Aorta (tissue), 5 donors: ENCODE data around the gene RABGGTB. TPM values are rescaled to one million over a fixed set of nuclear protein-coding genes. Genes with fewer than 3 reads are reported as not detected.
"Not testable (repeated sequence)": the region's sequence is repeated elsewhere in the genome, so short reads cannot be mapped to it uniquely, and the experiment has no call there.

Source experiments
- ATAC-seq: fragments of 200-7000 bp; cut with Tn5 transposase; one replicate; pipeline ENCODE4 v1.9.1; 2022; ENCODE audit warnings: moderate library complexity; ENCODE audit not compliant: low FRiP score
- DNase-seq, 2 donors: peaks; one replicate each; pipeline ENCODE4 v3.0.0-alpha.2; 2020
- H3K27ac ChIP-seq, 2 donors: one replicate each; pipeline ENCODE4 v1.5.1; 2013; ENCODE audit warnings: low read length in 2 of 2, mild to moderate bottlenecking in 2 of 2, moderate library complexity in 2 of 2, control low read depth in 1 of 2, inconsistent platforms in 1 of 2, low read depth in 1 of 2
- H3K27me3 ChIP-seq, 2 donors: one replicate each; pipeline ENCODE4 v1.6.1; 2013; ENCODE audit warnings: control low read depth in 1 of 2, low read length in 1 of 2, mild to moderate bottlenecking in 1 of 2, moderate library complexity in 1 of 2; ENCODE audit not compliant: insufficient read depth in 2 of 2, control insufficient read depth in 1 of 2
- H3K36me3 ChIP-seq, 2 donors: one replicate each; pipeline ENCODE4 v1.6.1; 2013; ENCODE audit warnings: control low read depth in 1 of 2, low read length in 1 of 2, mild to moderate bottlenecking in 1 of 2; ENCODE audit not compliant: insufficient read depth in 2 of 2, control insufficient read depth in 1 of 2
- H3K4me1 ChIP-seq, 2 donors: one replicate each; pipeline ENCODE4 v1.6.1; 2013; ENCODE audit warnings: low read length in 2 of 2, control low read depth in 1 of 2, mild to moderate bottlenecking in 1 of 2, moderate library complexity in 1 of 2; ENCODE audit not compliant: insufficient read depth in 2 of 2, control insufficient read depth in 1 of 2
- H3K4me3 ChIP-seq, 2 donors: one replicate each; pipeline ENCODE4 v1.5.1; 2013; ENCODE audit warnings: low read length in 2 of 2, control low read depth in 1 of 2, mild to moderate bottlenecking in 1 of 2
- H3K9me3 ChIP-seq: one replicate; pipeline ENCODE4 v1.6.1; 2013; ENCODE audit warnings: mild to moderate bottlenecking, low read length; ENCODE audit not compliant: control insufficient read depth
- WGBS, 2 donors: extraction: QIAGEN DNeasy Blood & Tissue Kit; methylation state at CpG; one replicate each; pipeline ENCODE4 v1.1.7; 2013; 5-methylcytosine and 5-hydroxymethylcytosine counted together
- intact Hi-C, 2 donors: fragments of 100-400 bp; cut with DNase I; formaldehyde crosslinking; loops; one replicate each; pipeline versions ENCODE4 v1.14.2 to v1.15.0; 2022
- long read RNA-seq, 2 donors: library from polyadenylated mRNA; unstranded; transcript quantifications; one replicate each; pipeline ENCODE4 v2.0.0, GENCODE V29; 2020 to 2021
- polyA plus RNA-seq, 2 donors: library from polyadenylated mRNA; stranded (reverse); fragments of 200-250 nt; gene quantifications; one replicate each; pipeline ENCODE4 v1.2.3, GENCODE V29; 2013
- total RNA-seq, 2 donors: library from RNA; stranded (reverse); fragmentation: NEBNext Ultra II Directional; extraction: Animal tissue kit (Norgen Biotek cat#: 25700); gene quantifications; one replicate each; pipeline ENCODE4 v1.2.1, GENCODE V29; 2021
- donor health status: healthy with polysubstance abuse.
- donor health status: Bipolar disorder and iron deficiency.
- donor health status: DM: no; HTN: no; CAD: no.
- donor health status: DM: no; HTN: no; CAD: no.
- donor health status: DM: yes; HTN: yes; CAD: no.

RABGGTB gene
- 10 to 100 TPM; 53.7 to 77.3 TPM for total RNA-seq
- 10 to 100 TPM; 53.2 to 72.9 TPM for polyA plus RNA-seq
- long read RNA-seq, donor 1, transcript RABGGTB-201 (9 exons, 1,496 nt), result major isoform, 53 of 85 reads
- long read RNA-seq, donor 1, partial matches to known transcripts, result 9 of 85 reads
- long read RNA-seq, donor 1, other reads (novel, unspliced or antisense), result 21 of 85 reads
- long read RNA-seq, donor 2, partial matches to known transcripts, result 1 of 16 reads
- long read RNA-seq, donor 2, other reads (novel, unspliced or antisense), result 8 of 16 reads

DNA sequence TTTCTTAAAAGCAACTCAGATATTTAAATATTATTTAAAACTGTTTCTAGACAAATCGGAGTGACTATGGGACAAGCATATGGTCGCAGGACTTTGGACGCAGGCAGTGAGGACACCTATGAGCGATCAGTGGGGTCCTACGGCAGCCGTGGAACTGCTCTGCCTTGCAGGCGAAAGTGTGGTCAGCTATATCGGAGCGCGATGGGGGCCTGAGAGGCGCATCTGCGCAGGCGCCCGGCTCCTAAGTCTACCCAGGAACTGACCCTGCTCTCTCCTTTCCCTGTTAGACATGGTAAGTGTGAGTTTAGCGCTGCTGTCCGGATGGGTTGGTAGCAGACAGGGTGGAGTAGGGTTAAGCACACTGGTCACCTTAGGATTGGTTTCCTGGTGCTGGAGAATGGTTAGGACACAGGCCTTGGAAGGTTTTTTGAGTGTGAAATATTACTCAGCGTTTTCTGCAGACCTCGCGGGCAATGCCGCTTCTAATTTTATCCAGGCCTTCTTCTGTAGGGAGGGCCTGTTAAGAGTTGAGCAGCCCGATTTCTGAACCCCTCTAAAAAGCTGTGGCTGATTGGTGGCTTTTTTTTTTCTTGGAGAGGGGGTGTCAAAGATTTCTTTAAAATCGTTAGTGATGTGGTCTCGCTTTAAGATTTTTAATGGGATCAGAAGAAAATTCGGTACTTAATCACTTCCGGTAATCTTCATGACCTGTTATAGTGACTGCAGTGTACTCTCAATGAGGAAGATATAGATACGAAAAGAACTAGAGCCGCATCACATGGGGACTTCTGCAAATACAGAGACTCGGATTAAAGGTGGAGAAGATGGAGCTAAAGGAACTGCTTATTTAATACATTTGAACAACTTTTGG is at the start of gene RABGGTB:
Gene RABGGTB, plus strand, starts transcription at position 274 of the 871 bp plus-strand sequence. Its CDS starts 16 bp downstream, at position 290.
- peaks cover 0 to 2% of the 10 kb centered on the region in 2 donors for H3K36me3 ChIP-seq
- peak within 1 kb of the TSS; percentile 71 to 85 for H3K27ac ChIP-seq
- no peaks in the 10 kb centered on the region for H3K27me3 ChIP-seq
- intact Hi-C loops, result loop anchor here (1.0 to 5.0 kb wide), 3 partner anchors 17 to 64 kb away; partner anchors contain the start of gene ACADM (in 2 of the 2)
- H3K4me1 ChIP-seq, result peaks cover 2 to 11% of the 10 kb centered on the region in 2 donors
- peak; percentile 100 for ATAC-seq
- peak within 1 kb of the TSS; percentile 84 to 98 for H3K4me3 ChIP-seq
- DNase-seq, result peak; percentile 97
- WGBS, 2 donors, result 0 to 1% methylated on average over 28 of the region's 28 CpGs
- H3K9me3 ChIP-seq, result no peaks in the 10 kb centered on the region

GRCh38 chr1:75742047-75742625 is 43.9 kb upstream of the RABGGTB start:
- no peaks in the 10 kb centered on the region for H3K27me3 ChIP-seq
- H3K9me3 ChIP-seq, result no peaks in the 10 kb centered on the region
- ATAC-seq (no peak), DNase-seq (no peak)
- peaks cover 9% of the 10 kb centered on the region in 2 donors for H3K36me3 ChIP-seq
- no peak overlapping the region for H3K27ac ChIP-seq
- H3K4me1 ChIP-seq, result no peaks in the 10 kb centered on the region
- no peak overlapping the region for H3K4me3 ChIP-seq
- intact Hi-C loops, result no loop called here
- WGBS, 2 donors, result 81 to 89% methylated on average over 6 of the region's 6 CpGs

DNA sequence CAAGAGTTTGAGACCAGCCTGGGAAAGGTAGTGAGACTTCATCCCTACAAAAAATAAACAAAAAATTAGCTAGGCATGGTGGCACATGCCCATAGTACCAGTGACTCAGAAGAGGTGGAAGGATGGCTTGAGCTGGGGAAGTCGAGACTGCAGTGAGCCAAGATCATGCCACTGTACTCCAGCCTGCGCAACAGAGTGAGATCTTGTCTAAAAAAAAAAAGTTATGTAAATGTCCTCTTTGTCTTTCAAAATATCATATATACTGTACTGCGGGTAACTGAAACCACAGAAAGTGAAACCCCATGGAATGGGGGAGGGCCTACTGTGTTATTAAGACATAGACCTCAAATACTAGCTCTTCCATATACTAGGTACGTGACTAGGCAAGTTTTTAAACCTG is 40.8 kb upstream of the RABGGTB start:
- Histone ChIP-seq H3K9me3 (no peaks in the 10 kb centered on the region), H3K4me3 (no peak overlapping the region), H3K4me1 (no peaks in the 10 kb centered on the region), H3K36me3 (peaks cover 9% of the 10 kb centered on the region in 2 donors), H3K27ac (no peak overlapping the region), H3K27me3 (no peaks in the 10 kb centered on the region)
- WGBS, 2 donors, result 70 to 95% methylated on average over 4 of the region's 4 CpGs
- no peak for ATAC-seq
- intact Hi-C loops, result no loop called here
- no peak for DNase-seq

DNA sequence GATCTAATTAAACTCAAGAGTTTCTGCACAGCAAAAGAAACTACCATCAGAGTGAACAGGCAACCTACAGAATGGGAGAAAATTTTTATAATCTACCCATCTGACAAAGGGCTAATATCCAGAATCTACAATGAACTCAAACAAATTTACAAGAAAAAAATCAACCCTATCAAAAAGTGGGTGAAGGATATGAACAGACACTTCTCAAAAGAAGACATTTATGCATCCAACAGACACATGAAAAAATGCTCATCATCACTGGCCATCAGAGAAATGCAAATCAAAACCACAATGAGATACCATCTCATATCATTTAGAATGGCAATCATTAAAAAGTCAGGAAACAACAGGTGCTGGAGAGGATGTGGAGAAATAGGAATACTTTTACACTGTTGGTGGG is 28.8 kb upstream of the RABGGTB start:
- H3K36me3 ChIP-seq, ATAC-seq, H3K27me3 ChIP-seq, H3K9me3 ChIP-seq, intact Hi-C loops, DNase-seq, H3K4me1 ChIP-seq, H3K27ac ChIP-seq, H3K4me3 ChIP-seq: not testable (repeated sequence)

DNA sequence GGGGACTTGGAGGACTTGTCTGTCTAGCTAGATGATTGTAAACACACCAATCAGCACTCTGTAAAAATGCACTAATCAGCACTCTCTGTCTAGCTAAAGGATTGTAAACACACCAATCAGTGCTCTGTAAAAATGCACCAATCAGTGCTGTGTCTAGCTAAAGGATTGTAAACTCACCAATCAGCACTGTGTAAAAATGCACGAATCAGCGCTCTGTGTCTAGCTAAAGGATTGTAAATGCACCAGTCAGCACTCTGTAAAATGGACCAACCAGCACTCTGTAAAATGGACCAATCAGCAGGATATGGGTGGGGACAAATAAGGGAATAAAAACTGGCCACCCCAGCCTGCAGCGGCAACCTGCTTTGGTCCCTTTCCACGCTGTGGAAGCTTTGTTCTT is 27.5 kb upstream of the RABGGTB start:
- DNase-seq, H3K27me3 ChIP-seq, H3K4me1 ChIP-seq, H3K9me3 ChIP-seq, H3K27ac ChIP-seq, intact Hi-C loops, H3K36me3 ChIP-seq, ATAC-seq, H3K4me3 ChIP-seq: not testable (repeated sequence)
- 89 to 98% methylated on average over 4 of the region's 4 CpGs for WGBS, 2 donors

- intact Hi-C loops, result no loop called here
- 74 to 84% methylated on average over 1 of the region's 1 CpG for WGBS, 2 donors
- DNase-seq, result no peak
- H3K4me3 ChIP-seq, result no peak overlapping the region
- ATAC-seq, result no peak
- H3K27ac ChIP-seq, result no peak overlapping the region
- H3K9me3 ChIP-seq, result no peaks in the 10 kb centered on the region
- no peaks in the 10 kb centered on the region for H3K36me3 ChIP-seq
- H3K27me3 ChIP-seq, result no peaks in the 10 kb centered on the region
- no peaks in the 10 kb centered on the region for H3K4me1 ChIP-seq
Observed at GRCh38 chr1:75764057-75764655, 21.9 kb upstream of the RABGGTB start.

- Histone ChIP-seq H3K4me1 (no peaks in the 10 kb centered on the region), H3K27ac (peak overlapping the region in 1 of 2 donors; percentile 39), H3K36me3 (no peaks in the 10 kb centered on the region), H3K4me3 (no peak overlapping the region), H3K27me3 (no peaks in the 10 kb centered on the region), H3K9me3 (no peaks in the 10 kb centered on the region)
- ATAC-seq (no peak), DNase-seq (no peak)
- intact Hi-C loops, result no loop called here
- 3 to 8% methylated on average over 1 of the region's 1 CpG for WGBS, 2 donors
Observed at GRCh38 chr1:75765697-75766355, 20.2 kb upstream of the RABGGTB start.

DNA sequence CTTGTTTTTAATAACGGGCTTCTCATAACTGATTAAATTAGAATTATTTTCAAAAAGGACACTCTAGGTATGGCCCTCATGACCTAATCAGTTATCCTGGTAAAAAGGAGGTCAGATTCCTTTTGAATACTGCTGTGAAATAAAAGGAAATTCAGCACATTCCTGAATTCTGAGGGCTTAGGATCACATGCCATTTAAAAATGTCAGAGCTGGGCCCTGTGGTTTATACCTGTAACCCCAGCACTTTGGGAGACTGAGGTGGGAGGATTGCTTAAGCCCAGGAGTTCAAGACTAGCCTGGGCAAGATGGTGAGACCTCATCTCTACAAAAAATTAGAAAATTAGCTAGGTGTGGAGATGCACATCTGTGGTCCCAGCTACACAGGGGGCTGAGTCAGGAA is 18.0 kb upstream of the RABGGTB start:
- no peak overlapping the region for H3K27ac ChIP-seq
- H3K27me3 ChIP-seq, result no peaks in the 10 kb centered on the region
- no peak overlapping the region for H3K4me3 ChIP-seq
- intact Hi-C loops, result loop anchor here in 1 of 2 donors (2.0 kb wide), 1 partner anchor 17 kb away; no protein-coding TSS in a partner anchor
- no peaks in the 10 kb centered on the region for H3K4me1 ChIP-seq
- ATAC-seq (no peak), DNase-seq (no peak)
- WGBS, 2 donors, result 80 to 81% methylated on average over 1 of the region's 1 CpG
- H3K36me3 ChIP-seq, result no peaks in the 10 kb centered on the region
- H3K9me3 ChIP-seq, result no peaks in the 10 kb centered on the region
